ENCODE data around the gene AMBP.

The AMBP gene

DNA sequence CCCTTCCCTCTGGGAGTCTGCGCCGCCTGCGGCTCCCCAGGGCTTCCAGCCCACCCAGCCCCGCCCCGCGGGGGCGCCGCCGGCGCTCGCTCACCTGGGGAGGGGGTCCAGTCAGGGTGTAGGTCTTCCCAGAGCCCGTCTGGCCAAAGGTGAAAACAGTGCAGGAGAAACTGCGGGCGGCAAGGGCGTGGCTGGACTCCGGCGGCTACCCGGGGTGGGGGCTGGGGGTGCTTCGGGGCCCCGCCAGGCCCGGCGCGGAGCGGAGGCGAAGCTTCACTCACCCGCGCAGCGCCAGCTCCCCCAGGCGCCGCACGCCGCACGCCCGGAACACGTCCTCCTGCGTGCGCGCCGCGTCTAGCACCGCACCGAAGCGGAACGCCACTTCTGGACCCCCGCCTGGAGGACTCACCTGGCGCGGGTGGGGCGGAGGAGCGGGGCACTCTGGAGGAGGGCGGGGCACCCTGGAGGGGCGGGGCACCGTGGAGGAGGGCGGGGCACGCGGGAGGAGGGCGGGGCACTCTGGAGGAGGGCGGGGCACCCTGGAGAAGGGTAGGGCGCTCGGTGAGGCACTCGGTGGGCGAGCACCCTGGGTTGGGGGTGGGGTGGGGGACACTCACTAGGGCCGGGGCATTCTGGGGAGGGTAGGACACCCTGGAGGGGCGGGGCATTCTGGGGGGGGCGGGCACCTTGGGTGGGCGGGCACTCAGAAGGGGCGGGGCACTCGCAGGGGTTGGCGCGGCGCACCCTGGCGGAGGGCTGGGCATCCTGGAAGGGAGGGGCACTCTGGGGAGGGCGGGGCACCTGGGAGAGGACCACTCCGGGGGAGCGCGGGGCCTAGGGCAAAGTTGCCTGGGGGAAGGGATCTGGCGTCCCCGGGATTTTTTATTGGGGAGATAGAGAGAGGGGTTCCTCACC lies 20.2 kb upstream of the AMBP start:
- H3K27me3 ChIP-seq (ENCODE audit: control insufficient read depth in 1 of 2, insufficient read depth in 2 of 2, low read length in 2 of 2) = peaks cover 9 to 26% of the 10 kb centered on the region in 2 donors
- peaks cover 11% of the 10 kb centered on the region for H3K4me1 ChIP-seq (ENCODE audit: control insufficient read depth, insufficient read depth, low read length)
- no peaks in the 10 kb centered on the region for H3K36me3 ChIP-seq (ENCODE audit: control insufficient read depth in 2 of 2, insufficient read depth in 2 of 2, low read length in 2 of 2)
- no peak overlapping the region for H3K27ac ChIP-seq (ENCODE audit: low read length)
- no peak overlapping the region for H3K9ac ChIP-seq (ENCODE audit: low read length in 2 of 2)
- H3K9me3 ChIP-seq (ENCODE audit: control insufficient read depth in 2 of 2, low read length in 2 of 2) = peaks cover 0 to 6% of the 10 kb centered on the region in 2 donors
- H3K4me3 ChIP-seq (ENCODE audit: low read length in 2 of 2) = peak overlapping the region in 1 of 2 donors; percentile 58

DNA sequence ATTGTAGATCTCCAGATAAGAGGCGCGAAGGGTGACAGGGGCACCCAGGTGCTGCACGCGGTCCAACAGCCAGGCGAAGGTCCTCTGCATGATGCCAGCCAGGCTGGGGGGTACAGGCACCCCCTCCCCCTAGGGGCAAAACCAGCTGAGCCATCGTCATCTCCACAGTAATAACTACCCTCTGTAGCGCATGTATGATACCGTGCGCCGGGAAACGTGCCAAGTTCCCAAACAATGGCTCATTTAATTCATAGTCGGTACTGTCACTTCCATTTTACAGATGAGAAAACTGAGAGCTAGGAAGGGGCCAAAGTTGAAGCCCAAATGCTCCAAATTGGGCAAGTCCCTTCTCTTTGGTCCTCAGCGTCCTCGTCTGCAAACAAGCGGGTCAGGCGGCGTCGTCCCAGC lies 19.5 kb upstream of the AMBP start:
- no peak overlapping the region for H3K27ac ChIP-seq (ENCODE audit: low read length)
- no peak overlapping the region for H3K9ac ChIP-seq (ENCODE audit: low read length in 2 of 2)
- peaks cover 10 to 26% of the 10 kb centered on the region in 2 donors for H3K27me3 ChIP-seq (ENCODE audit: control insufficient read depth in 1 of 2, insufficient read depth in 2 of 2, low read length in 2 of 2)
- no peaks in the 10 kb centered on the region for H3K36me3 ChIP-seq (ENCODE audit: control insufficient read depth in 2 of 2, insufficient read depth in 2 of 2, low read length in 2 of 2)
- H3K4me1 ChIP-seq (ENCODE audit: control insufficient read depth, insufficient read depth, low read length) = peaks cover 11% of the 10 kb centered on the region
- peak overlapping the region; percentile 4 to 58 for H3K4me3 ChIP-seq (ENCODE audit: low read length in 2 of 2)
- peaks cover 0 to 6% of the 10 kb centered on the region in 2 donors for H3K9me3 ChIP-seq (ENCODE audit: control insufficient read depth in 2 of 2, low read length in 2 of 2)

DNA sequence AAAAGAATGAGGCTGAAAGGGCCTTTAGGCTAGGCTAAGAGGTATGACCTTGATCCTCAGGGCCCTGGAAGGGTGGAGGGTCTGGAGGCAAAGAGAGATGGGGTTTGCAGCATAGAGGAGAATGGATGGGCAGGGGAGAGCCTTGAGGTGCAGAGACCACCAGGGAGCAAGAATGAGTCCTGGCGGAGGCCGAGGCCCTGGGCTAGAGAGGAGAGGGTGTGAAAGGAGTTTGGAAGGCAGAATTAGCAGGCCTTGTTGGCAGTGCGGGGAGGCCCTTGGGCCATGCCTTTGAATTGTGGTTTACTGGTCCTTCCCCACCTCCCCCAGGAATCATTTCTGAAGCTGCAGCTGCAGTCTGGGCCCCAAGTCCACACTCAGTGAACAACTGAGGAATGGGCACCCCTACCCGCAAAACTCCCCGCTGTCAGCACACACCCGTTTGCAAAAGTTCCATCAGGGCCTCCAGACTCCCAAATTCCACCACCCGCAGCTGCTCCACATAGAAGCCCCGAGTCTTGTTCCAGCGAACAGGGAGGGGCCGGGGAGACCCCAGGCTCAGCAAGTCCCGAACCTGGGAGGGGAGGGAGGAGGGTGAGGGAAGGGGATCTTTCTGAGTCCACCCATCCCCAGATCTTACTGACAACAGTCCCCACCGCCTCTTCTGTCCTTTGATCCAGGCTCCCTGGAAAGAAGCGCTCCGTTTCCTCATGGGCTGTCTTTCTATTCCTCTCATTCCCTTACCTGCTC lies 18.9 kb upstream of the AMBP start:
- Histone ChIP-seq H3K9ac (ENCODE audit: low read length in 2 of 2) (no peak overlapping the region), H3K9me3 (ENCODE audit: control insufficient read depth in 2 of 2, low read length in 2 of 2) (peaks cover 0 to 6% of the 10 kb centered on the region in 2 donors), H3K27ac (ENCODE audit: low read length) (no peak overlapping the region), H3K36me3 (ENCODE audit: control insufficient read depth in 2 of 2, insufficient read depth in 2 of 2, low read length in 2 of 2) (no peaks in the 10 kb centered on the region), H3K27me3 (ENCODE audit: control insufficient read depth in 1 of 2, insufficient read depth in 2 of 2, low read length in 2 of 2) (peaks cover 12 to 26% of the 10 kb centered on the region in 2 donors), H3K4me1 (ENCODE audit: control insufficient read depth, insufficient read depth, low read length) (peaks cover 11% of the 10 kb centered on the region), H3K4me3 (ENCODE audit: low read length in 2 of 2) (peak overlapping the region in 1 of 2 donors; percentile 58)

DNA sequence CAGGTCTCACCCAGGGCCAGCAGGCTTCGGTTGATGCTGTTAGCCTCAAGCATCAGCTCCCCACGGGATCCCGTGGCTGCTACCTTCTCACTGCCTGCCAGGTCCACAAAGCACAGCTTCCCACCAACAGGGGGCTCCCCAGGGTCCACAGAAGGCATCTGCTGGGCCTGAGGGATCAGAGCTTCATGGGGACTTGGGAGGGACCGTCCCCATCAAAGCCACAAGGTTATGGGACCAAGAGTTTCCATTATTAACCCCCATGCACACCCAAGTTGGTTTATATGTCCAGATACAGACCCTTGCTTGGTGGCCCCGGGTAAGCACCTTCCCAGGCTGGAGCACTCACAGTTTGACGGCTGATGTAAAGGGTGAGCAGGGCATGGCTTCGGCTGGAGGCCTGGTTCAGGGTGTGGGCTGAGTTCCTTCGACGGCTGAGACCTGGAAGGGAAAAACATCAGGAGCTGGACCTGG lies 18.0 kb upstream of the AMBP start:
- Histone ChIP-seq H3K9me3 (ENCODE audit: control insufficient read depth in 2 of 2, low read length in 2 of 2) (no peaks in the 10 kb centered on the region), H3K27me3 (ENCODE audit: control insufficient read depth in 1 of 2, insufficient read depth in 2 of 2, low read length in 2 of 2) (peaks cover 12 to 26% of the 10 kb centered on the region in 2 donors), H3K4me1 (ENCODE audit: control insufficient read depth, insufficient read depth, low read length) (peaks cover 11% of the 10 kb centered on the region), H3K36me3 (ENCODE audit: control insufficient read depth in 2 of 2, insufficient read depth in 2 of 2, low read length in 2 of 2) (no peaks in the 10 kb centered on the region), H3K9ac (ENCODE audit: low read length in 2 of 2) (no peak overlapping the region), H3K4me3 (ENCODE audit: low read length in 2 of 2) (no peak overlapping the region), H3K27ac (ENCODE audit: low read length) (no peak overlapping the region)

DNA sequence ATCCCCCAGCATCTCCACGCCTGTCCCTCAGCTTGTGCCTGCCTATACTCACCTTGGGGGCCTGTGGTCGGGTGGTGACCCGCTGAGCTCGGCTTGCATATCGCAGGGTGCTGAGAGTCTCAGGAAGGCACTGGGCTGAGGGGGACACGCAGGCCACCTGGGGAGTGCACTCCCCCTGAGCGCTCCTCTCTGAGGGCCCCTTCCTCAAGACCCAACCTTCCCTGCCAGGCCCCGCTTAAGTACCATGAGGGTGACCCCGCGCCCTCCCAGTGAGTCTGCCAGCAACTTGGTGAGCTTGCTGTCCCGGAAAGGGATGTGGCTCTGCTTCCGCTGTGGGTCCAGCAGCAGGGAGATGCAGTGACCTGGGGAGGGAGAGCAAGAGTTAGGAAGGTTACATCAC lies 16.9 kb upstream of the AMBP start:
- peaks cover 10 to 26% of the 10 kb centered on the region in 2 donors for H3K27me3 ChIP-seq (ENCODE audit: control insufficient read depth in 1 of 2, insufficient read depth in 2 of 2, low read length in 2 of 2)

DNA sequence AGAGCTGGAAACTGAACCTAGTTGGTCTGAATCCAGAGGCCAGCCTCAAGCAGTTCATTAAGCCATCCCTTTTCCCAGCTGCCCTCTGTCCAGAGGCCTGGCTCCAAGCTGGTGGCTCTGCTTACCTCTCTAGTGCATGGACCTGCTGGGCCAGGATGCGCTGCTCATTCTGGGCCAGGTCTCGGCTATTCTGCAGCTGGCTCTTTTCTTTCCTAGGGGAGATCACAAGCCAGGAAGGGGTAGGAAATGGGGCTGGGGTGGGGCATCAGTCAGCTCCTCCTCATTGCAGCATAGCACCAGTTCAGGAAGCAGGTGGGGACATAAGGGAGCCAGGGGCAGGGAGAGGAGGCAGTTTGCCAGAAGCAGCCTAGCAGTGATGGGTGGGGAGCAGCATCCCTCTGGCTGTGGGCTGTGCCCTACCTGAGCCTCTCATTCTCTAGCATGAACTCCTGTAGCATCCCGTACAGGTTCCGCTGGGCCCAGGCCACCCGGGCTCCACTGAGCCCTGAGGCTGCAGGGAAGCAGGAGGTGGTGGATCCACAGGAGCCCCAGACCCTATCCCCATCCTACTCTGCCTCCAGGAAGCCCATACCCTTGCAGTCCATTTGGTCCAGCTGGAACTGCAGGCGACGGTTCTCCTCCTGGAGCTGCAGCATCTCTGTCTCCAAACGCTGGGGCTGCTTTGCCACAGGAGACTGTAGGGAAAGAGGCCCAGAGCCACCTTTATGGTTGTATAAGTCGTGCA lies 15.8 kb upstream of the AMBP start:
- Histone ChIP-seq H3K9me3 (ENCODE audit: control insufficient read depth in 2 of 2, low read length in 2 of 2) (no peaks in the 10 kb centered on the region), H3K27ac (ENCODE audit: low read length) (no peak overlapping the region), H3K4me3 (ENCODE audit: low read length in 2 of 2) (no peak overlapping the region), H3K27me3 (ENCODE audit: control insufficient read depth in 1 of 2, insufficient read depth in 2 of 2, low read length in 2 of 2) (peaks cover 9 to 15% of the 10 kb centered on the region in 2 donors), H3K9ac (ENCODE audit: low read length in 2 of 2) (no peak overlapping the region), H3K36me3 (ENCODE audit: control insufficient read depth in 2 of 2, insufficient read depth in 2 of 2, low read length in 2 of 2) (no peaks in the 10 kb centered on the region), H3K4me1 (ENCODE audit: control insufficient read depth, insufficient read depth, low read length) (peaks cover 8% of the 10 kb centered on the region)

More for the DNA sequence above, 16.9 kb upstream of the AMBP start:
- peaks cover 11% of the 10 kb centered on the region for H3K4me1 ChIP-seq (ENCODE audit: control insufficient read depth, insufficient read depth, low read length)
- no peak overlapping the region for H3K4me3 ChIP-seq (ENCODE audit: low read length in 2 of 2)
- no peak overlapping the region for H3K27ac ChIP-seq (ENCODE audit: low read length)
- H3K9me3 ChIP-seq (ENCODE audit: control insufficient read depth in 2 of 2, low read length in 2 of 2) = no peaks in the 10 kb centered on the region
- no peak overlapping the region for H3K9ac ChIP-seq (ENCODE audit: low read length in 2 of 2)
- H3K36me3 ChIP-seq (ENCODE audit: control insufficient read depth in 2 of 2, insufficient read depth in 2 of 2, low read length in 2 of 2) = no peaks in the 10 kb centered on the region

DNA sequence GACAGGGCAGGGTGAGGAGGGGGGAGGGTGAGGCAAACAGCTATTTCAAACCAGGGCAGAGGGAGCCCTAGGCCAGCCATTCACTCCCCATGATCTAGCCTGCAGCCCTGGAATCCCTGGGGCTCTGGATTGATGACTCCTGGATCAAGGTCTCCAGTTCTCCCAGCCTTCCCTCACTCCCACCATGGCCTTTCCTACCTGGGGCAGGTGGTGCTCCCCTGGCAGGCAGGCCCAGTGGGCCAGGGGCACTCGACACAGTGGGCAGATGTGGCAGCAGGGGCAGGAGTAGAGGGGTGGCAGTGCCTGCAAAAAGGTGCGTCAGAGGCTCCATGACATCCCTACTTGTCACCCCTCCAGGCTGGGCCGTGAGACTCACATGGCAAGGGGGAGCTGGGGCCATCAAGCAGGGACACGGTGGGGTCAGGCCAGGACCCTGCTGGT lies 15.0 kb upstream of the AMBP start:
- H3K27me3 ChIP-seq (ENCODE audit: control insufficient read depth in 1 of 2, insufficient read depth in 2 of 2, low read length in 2 of 2) = peaks cover 7 to 12% of the 10 kb centered on the region in 2 donors
- H3K9me3 ChIP-seq (ENCODE audit: control insufficient read depth in 2 of 2, low read length in 2 of 2) = no peaks in the 10 kb centered on the region
- H3K36me3 ChIP-seq (ENCODE audit: control insufficient read depth in 2 of 2, insufficient read depth in 2 of 2, low read length in 2 of 2) = no peaks in the 10 kb centered on the region
- H3K9ac ChIP-seq (ENCODE audit: low read length in 2 of 2) = no peak overlapping the region
- no peak overlapping the region for H3K4me3 ChIP-seq (ENCODE audit: low read length in 2 of 2)
- no peak overlapping the region for H3K27ac ChIP-seq (ENCODE audit: low read length)
- H3K4me1 ChIP-seq (ENCODE audit: control insufficient read depth, insufficient read depth, low read length) = peaks cover 4% of the 10 kb centered on the region

DNA sequence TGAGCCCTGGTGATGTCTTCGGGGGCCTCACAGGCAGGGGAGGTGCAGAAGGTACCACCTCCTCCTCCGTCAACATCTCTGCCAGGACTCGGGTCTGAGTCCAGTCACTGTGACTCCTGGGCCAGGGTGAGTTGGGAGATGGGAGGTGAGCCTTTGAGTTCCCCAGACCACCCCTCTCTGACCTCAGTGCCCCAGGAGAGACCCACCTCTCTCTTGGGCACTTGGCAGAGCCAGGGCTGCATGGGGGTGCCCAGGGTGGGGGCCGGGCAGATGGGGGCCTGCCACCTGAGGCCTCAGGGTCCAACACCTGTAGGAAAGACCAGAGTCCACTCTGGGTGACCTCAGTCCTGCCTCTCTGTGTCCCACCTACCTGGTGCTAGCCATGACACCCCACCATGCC lies 14.2 kb upstream of the AMBP start:
- Histone ChIP-seq H3K9me3 (ENCODE audit: control insufficient read depth in 2 of 2, low read length in 2 of 2) (no peaks in the 10 kb centered on the region), H3K4me1 (ENCODE audit: control insufficient read depth, insufficient read depth, low read length) (no peaks in the 10 kb centered on the region), H3K27ac (ENCODE audit: low read length) (no peak overlapping the region), H3K9ac (ENCODE audit: low read length in 2 of 2) (no peak overlapping the region), H3K27me3 (ENCODE audit: control insufficient read depth in 1 of 2, insufficient read depth in 2 of 2, low read length in 2 of 2) (peaks cover 2 to 5% of the 10 kb centered on the region in 2 donors), H3K36me3 (ENCODE audit: control insufficient read depth in 2 of 2, insufficient read depth in 2 of 2, low read length in 2 of 2) (no peaks in the 10 kb centered on the region), H3K4me3 (ENCODE audit: low read length in 2 of 2) (no peak overlapping the region)

DNA sequence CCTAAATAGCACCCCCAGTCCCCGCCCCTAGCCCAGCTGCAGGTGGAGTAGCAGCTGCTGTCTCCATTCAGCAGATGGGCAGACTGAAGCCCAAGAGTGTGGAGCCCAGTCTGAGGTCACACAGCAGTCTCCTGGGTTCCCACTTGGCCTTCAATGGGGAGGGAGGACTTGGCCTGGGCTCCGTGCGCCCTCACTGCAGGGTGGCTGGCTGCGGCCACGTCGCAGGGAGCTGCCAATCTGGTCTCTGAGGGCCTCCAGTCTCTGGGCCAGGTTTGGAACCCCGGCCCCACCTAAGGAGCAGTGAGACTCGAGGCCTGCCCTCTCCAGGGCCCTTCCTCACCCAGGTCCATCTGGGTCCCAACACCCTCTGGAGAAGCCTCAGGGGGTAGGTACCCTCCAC lies 13.6 kb upstream of the AMBP start:
- H3K9ac ChIP-seq (ENCODE audit: low read length in 2 of 2) = no peak overlapping the region
- H3K27ac ChIP-seq (ENCODE audit: low read length) = no peak overlapping the region
- H3K4me3 ChIP-seq (ENCODE audit: low read length in 2 of 2) = no peak overlapping the region
- peaks cover 2 to 3% of the 10 kb centered on the region in 2 donors for H3K27me3 ChIP-seq (ENCODE audit: control insufficient read depth in 1 of 2, insufficient read depth in 2 of 2, low read length in 2 of 2)
- H3K36me3 ChIP-seq (ENCODE audit: control insufficient read depth in 2 of 2, insufficient read depth in 2 of 2, low read length in 2 of 2) = no peaks in the 10 kb centered on the region
- no peaks in the 10 kb centered on the region for H3K9me3 ChIP-seq (ENCODE audit: control insufficient read depth in 2 of 2, low read length in 2 of 2)
- H3K4me1 ChIP-seq (ENCODE audit: control insufficient read depth, insufficient read depth, low read length) = no peaks in the 10 kb centered on the region

DNA sequence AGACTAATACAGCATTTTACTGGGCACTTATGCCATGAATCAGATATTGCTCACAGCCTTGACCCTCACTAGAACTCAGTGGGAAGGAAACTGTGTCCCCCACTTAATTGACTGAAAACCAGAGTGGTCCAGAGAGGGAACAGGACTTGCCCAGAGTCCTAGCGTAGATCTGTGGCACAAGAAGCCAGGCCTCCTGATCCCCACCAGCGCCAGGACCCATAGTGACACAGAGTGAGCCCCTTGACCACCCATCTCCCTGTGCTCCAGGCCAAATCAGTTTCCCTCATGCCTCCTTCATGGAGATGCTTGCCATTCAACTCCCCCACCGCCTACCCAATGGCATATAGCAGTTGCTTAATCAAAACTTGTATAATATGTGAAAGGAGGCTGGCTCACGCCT lies 12.7 kb upstream of the AMBP start:
- no peaks in the 10 kb centered on the region for H3K36me3 ChIP-seq (ENCODE audit: control insufficient read depth in 2 of 2, insufficient read depth in 2 of 2, low read length in 2 of 2)
- H3K9ac ChIP-seq (ENCODE audit: low read length in 2 of 2) = no peak overlapping the region
- no peak overlapping the region for H3K27ac ChIP-seq (ENCODE audit: low read length)
- H3K9me3 ChIP-seq (ENCODE audit: control insufficient read depth in 2 of 2, low read length in 2 of 2) = no peaks in the 10 kb centered on the region
- no peaks in the 10 kb centered on the region for H3K4me1 ChIP-seq (ENCODE audit: control insufficient read depth, insufficient read depth, low read length)
- H3K27me3 ChIP-seq (ENCODE audit: control insufficient read depth in 1 of 2, insufficient read depth in 2 of 2, low read length in 2 of 2) = peaks cover 0 to 2% of the 10 kb centered on the region in 2 donors
- no peak overlapping the region for H3K4me3 ChIP-seq (ENCODE audit: low read length in 2 of 2)

Measured in stomach smooth muscle (tissue), 2 donors.